IPS-18a (cell line): ENCODE measurements around the gene CD58.
"Not testable (repeated sequence)": the region's sequence is repeated elsewhere in the genome, so short reads cannot be mapped to it uniquely, and the experiment has no call there.

Experiments
- H3K27ac ChIP-seq: one replicate; pipeline ENCODE4 v1.5.1; 2013; ENCODE audit warnings: low read length
- H3K27me3 ChIP-seq: one replicate; pipeline ENCODE4 v1.6.1; 2013; ENCODE audit warnings: mild to moderate bottlenecking, low read length; ENCODE audit not compliant: control insufficient read depth, insufficient read depth
- H3K36me3 ChIP-seq: one replicate; pipeline ENCODE4 v1.6.1; 2013; ENCODE audit warnings: low read depth, low read length; ENCODE audit not compliant: control insufficient read depth
- H3K4me1 ChIP-seq: one replicate; pipeline ENCODE4 v1.6.1; 2013; ENCODE audit warnings: low read depth, low read length; ENCODE audit not compliant: control insufficient read depth
- H3K4me3 ChIP-seq: one replicate; pipeline ENCODE4 v1.5.1; 2013; ENCODE audit warnings: low read length
- H3K9ac ChIP-seq: one replicate; pipeline ENCODE4 v1.6.1; 2013; ENCODE audit warnings: mild to moderate bottlenecking, low read length, moderate library complexity
- H3K9me3 ChIP-seq: one replicate; pipeline ENCODE4 v1.6.1; 2013; ENCODE audit warnings: low read depth, low read length; ENCODE audit not compliant: control insufficient read depth

Gene CD58

DNA sequence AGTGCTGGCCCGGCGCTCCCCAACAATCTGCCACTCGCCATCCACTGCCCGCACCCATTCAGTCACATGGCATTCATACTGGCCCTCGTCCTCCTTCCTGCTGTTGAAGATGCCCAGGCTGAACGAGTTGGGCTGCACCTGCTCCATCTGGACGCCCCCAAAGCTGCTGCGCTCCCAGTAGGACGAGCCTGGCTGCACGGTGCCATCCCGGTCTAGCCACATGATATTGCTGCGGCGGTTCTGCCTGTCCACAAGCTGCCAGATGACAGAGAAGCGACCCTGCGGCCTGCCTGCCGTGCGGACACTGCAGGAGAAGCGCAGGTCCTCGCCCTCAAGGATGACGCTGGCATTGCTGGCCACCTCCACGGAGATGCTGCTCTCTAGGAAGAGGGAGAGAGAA, 32.8 kb upstream of the CD58 start:
- H3K27me3 ChIP-seq, result not testable (repeated sequence)

DNA sequence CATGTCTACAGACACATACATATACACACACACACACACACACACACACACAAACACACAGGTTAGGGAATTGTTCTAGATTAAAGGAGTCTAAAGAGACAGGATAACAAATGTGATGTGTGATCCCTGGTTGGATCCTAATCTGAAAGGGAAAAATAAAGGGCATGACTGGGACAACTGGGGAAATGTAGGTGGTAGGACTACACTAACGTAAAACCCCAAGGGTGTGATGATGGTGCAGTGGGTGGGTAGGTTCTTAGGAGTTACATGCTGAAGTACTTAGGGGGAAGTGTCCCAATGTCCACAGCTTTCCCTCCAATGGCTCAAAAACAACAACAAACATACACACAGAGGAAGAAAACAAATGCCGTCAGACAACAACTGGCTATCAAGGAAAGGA, 28.5 kb upstream of the CD58 start:
- not testable (repeated sequence) for H3K27me3 ChIP-seq, H3K27ac ChIP-seq, H3K36me3 ChIP-seq, H3K9ac ChIP-seq, H3K4me1 ChIP-seq, H3K4me3 ChIP-seq, H3K9me3 ChIP-seq

More for the DNA sequence above, 32.8 kb upstream of the CD58 start:
- not testable (repeated sequence) for H3K9ac ChIP-seq, H3K4me3 ChIP-seq, H3K36me3 ChIP-seq, H3K27ac ChIP-seq, H3K9me3 ChIP-seq
- peaks cover 12% of the 10 kb centered on the region for H3K4me1 ChIP-seq

DNA sequence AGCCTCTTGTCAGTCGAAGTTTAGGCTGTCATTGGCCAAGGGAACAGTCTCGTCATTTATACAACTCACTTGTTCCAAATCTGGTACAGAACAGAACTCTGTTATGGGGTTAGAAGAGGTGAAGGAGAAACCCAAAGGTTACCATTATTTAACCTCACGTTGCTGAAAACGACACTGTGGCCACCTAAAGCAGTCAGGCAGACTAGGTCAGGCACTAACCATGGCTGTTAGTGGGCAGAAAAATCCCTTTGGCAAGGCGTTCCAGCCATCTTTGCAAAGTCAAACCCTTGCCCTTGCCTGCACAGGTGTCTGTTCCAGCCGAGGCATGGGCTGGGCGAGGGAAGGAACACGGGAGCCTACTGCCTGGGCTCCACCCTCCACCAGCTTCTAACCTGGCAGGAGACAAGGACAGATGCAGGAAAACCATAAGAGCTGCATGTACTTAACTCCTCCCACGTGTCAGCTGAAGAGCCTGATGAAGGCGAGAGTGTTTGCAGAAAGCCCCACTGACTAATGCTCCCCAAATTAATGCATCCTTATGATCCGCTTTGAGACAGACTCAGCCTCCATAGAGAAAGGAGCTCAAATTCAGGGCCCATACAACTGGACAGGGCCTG, 27.7 kb upstream of the CD58 start:
- H3K9ac ChIP-seq, H3K27ac ChIP-seq, H3K4me3 ChIP-seq, H3K27me3 ChIP-seq, H3K9me3 ChIP-seq, H3K36me3 ChIP-seq, H3K4me1 ChIP-seq: not testable (repeated sequence)

DNA sequence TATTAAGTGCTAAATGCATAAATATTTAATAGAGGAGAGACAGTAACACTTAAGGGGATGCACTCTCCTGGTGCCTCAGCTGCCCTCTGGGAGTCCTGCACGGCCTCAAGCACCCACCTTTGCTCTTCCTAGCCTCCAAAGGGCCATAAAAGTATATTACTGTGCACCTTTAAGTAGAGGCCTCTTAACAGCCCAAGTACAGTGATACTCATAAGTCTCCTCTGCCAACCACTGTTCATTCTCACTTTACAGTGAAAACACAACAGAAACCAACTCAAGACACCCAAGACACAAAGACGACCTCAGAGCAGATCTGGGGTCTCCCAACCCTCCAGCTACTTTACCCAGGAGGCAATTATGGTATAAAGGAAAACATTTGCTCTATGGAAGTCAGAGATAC, 26.6 kb upstream of the CD58 start:
- H3K27ac ChIP-seq, H3K4me3 ChIP-seq, H3K9ac ChIP-seq, H3K36me3 ChIP-seq, H3K4me1 ChIP-seq, H3K9me3 ChIP-seq, H3K27me3 ChIP-seq: not testable (repeated sequence)

DNA sequence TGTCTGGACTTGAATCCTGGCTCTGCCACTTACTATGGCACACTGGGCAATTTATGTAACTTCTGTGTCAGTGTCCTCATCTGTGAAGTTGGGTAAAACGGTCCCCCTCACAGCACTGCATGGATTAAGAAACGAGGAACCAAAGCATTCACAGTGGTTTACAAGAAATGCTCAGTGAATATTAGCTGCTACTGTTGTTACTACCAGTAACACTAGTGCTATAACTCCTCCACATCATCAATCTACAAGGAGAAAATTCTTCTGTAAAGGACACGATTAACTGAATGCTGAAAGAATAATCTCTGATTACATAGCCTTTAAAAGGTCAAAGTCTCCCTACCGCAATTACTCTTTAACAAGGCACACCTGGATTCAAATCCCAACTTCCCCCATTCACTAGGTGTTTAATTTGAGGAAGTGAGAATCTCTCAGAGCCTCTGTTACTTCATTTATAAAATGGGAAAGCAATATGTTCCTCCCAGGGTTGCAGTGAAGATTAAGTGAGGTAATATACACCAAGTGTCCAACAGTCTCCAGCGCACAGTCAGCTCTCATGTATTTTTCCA, 26.0 kb upstream of the CD58 start:
- H3K27ac ChIP-seq, H3K36me3 ChIP-seq, H3K9ac ChIP-seq, H3K27me3 ChIP-seq, H3K4me1 ChIP-seq, H3K4me3 ChIP-seq, H3K9me3 ChIP-seq: not testable (repeated sequence)

DNA sequence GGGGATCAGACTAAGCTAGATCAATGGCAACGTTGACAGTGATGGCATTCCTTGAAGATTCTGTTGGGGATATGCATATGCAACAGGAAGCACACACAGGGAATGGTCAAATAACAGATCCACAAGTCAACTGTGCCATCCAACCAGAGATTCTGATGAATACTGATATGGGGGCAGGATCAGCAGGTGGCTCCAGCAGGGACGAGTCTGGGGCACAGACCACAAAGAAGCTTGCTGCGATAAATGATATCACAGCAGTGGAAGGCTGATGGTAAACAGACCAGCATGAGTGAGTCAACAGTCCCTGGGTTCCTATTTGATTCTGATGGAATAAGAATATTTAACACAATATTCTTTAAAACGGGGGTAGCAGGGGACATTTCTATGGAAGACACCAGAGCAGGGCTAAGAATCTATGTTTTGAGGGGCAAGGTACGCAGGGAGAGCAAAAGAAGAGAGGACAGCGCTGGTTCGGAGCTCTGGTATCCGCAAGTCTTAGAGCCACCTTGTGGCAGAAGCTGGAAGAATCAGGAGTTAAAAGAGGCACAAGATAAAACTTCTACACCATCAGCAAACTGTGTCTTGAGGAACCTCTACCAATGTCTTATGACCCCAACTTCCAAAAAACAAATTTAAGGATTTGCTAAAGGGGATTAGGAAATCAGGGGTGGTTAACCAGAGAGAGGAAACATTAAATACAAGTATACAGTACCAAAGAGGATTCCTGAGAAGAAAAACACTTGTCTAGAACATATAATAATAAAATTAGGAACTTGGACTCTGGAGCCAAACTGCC, 25.3 kb upstream of the CD58 start:
- not testable (repeated sequence) for H3K27me3 ChIP-seq, H3K36me3 ChIP-seq, H3K4me3 ChIP-seq, H3K9me3 ChIP-seq, H3K4me1 ChIP-seq, H3K9ac ChIP-seq, H3K27ac ChIP-seq

DNA sequence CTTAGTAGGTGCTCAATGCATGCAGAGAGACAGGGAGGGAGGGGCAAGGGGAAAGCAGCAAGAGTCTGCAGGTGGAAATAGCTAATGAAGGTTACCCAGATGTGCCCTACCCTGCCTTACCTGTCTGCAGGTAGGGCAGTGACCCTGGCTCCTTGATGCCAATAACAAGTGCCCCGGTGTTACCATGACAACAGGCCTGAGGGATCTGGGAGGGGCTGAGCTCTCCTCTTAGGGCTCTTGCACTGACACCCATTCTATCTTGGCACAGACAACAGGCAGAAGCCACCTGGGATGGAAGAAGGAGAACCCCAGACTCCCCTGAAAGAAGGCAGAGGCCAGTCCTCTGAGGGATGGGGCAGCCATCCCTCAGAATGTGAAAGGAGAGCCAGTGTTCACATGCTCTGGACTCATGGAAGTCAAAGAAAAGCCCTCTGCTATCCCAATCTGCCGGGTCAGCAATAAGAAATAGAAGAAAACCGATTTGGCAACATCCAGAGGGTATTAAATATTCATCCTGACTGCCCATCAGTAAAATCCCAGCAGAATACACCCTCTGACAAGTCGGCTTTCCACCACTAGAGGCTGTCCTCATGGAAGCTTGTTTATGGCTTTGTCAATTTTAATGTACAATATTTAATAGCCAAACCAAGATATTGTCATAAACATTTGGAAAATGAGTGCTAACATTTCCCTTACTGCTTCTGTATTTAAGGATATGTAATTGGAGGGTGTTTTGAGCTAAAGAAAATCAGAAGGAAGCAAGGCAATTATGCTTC, 24.4 kb upstream of the CD58 start:
- H3K4me3 ChIP-seq, H3K36me3 ChIP-seq, H3K4me1 ChIP-seq, H3K27me3 ChIP-seq, H3K9me3 ChIP-seq, H3K27ac ChIP-seq, H3K9ac ChIP-seq: not testable (repeated sequence)

DNA sequence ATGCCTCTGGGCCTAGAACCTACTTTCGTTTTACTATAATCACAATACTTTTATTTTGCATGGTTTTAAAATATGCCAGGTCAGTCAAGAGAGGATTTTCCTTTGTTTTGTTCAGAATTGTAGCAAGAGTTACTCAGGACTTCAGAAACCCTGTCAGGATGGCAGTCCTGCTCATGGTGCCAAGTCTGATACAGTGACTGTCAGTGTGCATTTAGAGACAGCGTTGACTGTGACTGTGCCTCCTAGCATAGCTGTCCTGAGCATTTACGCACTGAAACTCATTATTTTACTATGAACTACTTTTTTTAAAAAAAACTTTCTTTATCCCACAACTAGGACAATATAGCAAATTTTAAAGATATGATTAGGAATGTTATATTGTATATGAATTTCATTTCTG, 23.2 kb upstream of the CD58 start:
- not testable (repeated sequence) for H3K9me3 ChIP-seq, H3K4me3 ChIP-seq, H3K27me3 ChIP-seq, H3K4me1 ChIP-seq, H3K36me3 ChIP-seq, H3K27ac ChIP-seq, H3K9ac ChIP-seq

DNA sequence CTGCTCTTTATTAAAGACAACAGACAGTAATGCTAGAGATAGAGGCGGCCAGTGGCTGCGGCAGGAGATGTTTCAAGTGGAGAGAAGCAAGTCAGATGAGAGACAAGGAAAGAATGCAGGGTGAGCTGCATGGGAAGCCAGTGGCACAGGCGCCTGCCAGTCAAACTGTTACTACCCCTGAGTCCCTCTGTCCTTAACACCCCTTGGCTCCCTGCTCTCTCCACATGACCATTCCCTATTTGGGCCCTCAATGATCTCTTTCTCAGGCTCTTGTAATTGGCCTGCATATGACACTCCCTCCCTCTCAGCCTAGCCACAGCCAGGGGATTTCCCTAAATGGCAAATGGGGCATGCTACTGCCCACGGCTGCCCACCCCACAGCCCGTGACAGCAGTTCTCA, 22.6 kb upstream of the CD58 start:
- not testable (repeated sequence) for H3K36me3 ChIP-seq, H3K27me3 ChIP-seq, H3K27ac ChIP-seq, H3K9ac ChIP-seq, H3K4me3 ChIP-seq, H3K4me1 ChIP-seq, H3K9me3 ChIP-seq

DNA sequence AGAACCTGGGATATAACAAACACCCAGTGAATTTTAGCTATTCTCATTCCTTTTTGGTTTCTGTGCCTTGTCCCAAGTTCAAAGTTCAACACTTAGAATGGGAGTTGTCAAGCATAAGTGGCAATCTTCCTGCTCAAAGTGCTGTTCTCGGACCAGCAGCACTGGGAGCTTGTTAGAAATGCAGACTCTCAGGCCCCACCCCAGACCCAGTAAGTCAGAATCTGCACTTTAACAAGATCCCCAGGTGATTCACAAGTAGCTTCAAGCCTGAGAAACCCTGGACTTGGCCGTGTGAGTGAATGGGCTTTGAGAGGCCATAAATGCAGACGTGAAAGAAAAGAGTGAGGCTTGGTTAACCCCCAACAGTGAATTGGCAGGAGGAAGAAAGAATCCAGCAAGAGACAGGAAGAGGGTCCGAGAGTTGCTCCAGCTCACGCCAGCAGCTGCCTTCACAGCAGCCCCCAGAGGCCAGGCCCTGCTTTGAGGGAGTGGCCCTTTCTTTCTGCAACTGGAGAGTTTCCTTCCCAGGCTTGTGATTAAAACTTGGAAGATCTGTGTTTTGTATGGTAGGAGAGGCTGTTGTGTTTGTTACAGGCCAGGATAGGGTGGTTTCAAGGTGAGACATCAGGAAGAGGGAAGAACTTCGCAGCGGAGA, 21.3 kb upstream of the CD58 start:
- not testable (repeated sequence) for H3K27me3 ChIP-seq, H3K9ac ChIP-seq, H3K4me1 ChIP-seq, H3K9me3 ChIP-seq, H3K36me3 ChIP-seq, H3K4me3 ChIP-seq, H3K27ac ChIP-seq

DNA sequence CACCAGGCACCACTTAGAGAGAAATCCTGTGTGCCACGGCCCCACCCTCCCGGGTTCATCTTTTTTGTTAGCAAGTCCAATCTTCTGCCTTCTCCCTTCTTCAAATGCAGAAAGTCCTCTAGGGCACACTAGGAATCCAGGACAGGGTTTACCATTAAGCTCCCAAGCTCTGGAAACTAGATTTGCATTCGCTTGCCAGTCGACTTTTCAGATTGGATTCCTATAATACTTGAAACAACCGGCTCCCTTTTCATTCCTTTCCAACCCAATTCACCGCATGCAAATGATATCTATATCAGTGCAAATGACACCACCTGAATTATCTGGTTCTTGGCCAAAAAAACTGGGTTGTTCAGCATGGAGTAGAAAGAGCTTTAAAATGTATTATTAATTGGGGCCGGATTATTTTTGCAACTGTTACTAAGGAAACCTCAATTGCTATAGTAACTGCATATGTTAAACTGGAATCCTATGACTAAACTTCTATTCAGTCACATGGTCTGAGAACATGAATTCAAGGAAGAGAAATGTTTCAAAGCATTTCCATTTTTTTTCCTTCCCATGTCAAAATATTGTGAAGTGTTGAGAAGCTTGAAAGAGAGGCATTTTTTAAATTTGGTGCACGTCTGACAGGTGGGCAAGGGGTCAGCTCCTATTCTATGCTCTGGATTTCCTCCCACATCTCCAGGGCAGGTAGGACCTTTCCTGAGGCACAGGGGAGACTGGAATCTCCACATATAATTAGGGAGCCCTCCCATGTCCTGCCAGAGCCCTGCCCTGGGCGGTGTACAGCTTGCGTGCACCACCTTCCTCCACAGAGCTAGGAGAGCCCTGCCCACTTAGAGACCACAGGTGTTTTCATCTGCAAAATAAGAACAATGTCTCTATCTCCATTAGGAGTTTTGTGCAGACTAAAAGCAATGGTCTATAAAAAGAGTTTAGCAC, 20.5 kb upstream of the CD58 start:
- not testable (repeated sequence) for H3K9me3 ChIP-seq, H3K27ac ChIP-seq, H3K9ac ChIP-seq, H3K36me3 ChIP-seq, H3K4me3 ChIP-seq, H3K27me3 ChIP-seq
- peaks cover 14% of the 10 kb centered on the region for H3K4me1 ChIP-seq
